DMS 273 (cell line): ENCODE measurements around the gene CELF5.
"Not testable (repeated sequence)": the region's sequence is repeated elsewhere in the genome, so short reads cannot be mapped to it uniquely, and the experiment has no call there.

ENCODE experiments used
- DNase-seq: peaks from one replicate; lab custom pipeline; 2025; ENCODE audit not compliant: unreplicated experiment; lab: John Stamatoyannopoulos, UW

CELF5 gene

GRCh38 chr19:3336680-3337523 lies 112.4 kb downstream of the CELF5 start:
- DNase-seq: peak; percentile 88

GRCh38 chr19:3338541-3339181 lies 114.2 kb downstream of the CELF5 start:
- no peak for DNase-seq

DNA sequence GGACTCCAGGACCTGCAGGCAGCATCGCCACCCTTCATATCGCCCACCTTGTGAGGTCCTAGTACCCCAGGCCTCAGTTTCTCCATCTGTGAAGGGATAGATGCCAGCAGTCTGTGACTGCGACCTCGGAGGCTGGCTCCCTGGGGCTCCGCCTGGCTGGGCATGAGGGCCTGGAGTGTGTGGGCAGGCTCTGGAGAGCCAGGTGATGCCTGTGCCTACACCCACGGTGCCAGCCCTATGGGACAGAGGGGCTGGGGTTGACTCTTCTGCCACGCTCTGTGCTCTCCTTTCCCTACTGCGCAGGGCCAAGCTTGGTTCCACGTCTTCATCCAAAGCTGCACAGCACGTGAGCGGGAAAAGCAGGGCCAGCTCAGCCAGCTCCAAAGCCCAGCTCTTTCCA lies 115.9 kb downstream of the CELF5 start:
- DNase-seq: no peak

DNA sequence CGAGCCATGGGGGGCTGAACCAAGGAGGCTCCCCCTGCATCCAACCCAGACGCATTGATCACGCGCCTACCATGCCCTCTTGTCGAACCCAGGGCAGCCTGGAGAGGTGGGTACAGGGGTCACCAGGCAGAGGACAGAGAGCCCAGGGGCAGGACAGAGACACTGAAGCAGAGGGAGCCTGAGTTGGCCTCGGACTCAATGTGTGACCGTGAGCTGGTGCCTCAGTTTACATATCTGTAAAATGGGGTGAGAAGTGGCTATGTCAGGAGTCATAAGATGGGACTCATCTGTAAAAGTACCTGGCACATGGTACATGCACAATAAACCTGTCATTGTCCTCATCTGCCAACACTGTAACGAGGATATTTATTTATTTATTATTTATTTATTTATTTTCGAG lies 117.8 kb downstream of the CELF5 start:
- DNase-seq: no peak

DNA sequence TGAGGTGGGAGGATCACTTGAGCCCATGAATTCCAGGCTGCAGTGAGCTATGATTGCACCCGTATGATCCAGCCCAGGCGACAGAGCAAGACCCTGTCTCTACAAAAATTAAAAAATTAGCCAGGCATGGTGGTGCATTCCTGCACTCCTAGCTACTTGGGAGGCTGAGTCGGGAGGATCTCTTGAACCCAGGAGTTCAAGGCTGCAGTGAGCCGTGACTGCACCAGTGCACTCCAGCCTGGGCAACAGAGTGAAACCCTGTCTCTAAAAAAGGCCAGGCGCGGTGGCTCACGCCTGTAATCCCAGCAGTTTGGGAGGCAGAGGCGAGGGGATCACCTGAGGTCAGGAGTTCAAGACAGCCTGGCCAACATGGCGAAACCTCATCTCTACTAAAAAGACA lies 118.5 kb downstream of the CELF5 start:
- DNase-seq: not testable (repeated sequence)

- peak; percentile 85 for DNase-seq
Measured at GRCh38 chr19:3343619-3344502, 119.4 kb downstream of the CELF5 start.

DNA sequence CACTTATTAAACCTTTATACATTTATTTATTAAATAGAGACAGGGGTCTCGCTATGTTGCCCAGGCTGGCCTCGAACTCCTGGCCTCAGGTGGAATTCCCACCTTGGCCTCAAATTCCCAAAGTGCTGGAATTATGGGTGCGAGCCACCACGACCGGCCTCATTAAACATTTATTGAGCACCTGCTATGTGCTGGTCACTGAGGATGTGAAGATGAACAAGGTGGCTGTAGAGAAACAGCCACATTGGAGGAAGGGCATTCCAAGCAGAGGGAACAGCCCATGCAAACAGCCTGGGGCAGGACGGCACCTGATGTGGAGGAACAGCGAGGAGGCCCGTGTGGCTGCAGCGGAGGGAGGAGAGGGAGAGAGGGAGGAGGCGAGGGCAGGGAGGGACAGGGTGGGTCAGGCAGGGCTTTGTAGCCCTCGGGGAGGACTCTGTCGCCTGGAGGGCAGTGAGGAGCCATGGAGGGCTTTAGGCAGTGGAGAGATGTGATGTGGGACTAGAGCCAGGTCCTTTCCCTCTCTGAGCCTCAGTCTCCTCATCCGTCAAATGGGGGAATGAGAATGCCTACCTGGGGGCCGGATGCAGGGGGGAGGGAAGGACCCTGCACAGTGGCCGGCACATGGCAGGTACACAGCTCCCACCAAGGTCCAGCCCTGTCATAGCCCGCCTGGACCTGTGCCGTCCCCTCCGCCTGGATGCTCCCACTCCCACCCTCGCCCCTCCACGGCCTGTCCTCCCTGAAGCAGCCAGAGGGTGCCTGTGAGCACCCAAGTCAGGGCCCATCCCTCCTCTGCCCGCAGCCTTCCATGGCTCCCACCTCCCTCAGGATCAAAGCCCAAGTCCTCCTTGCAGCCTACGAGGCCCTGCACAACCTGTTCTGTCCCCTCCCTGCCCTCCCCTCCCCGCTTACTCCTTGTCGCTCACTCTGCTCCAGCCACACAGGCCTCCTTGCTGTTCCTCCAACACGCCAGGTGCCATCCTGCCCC lies 120.4 kb downstream of the CELF5 start:
- DNase-seq: no peak

GRCh38 chr19:3345850-3346460 lies 121.5 kb downstream of the CELF5 start:
- DNase-seq: no peak
